Gastroesophageal sphincter (tissue), 4 donors: ENCODE results near the gene FBP1. TPM values are rescaled to one million over a fixed set of nuclear protein-coding genes. Genes with fewer than 3 reads are reported as not detected.

Experiments used
- ATAC-seq: fragments of 150-250 bp; one replicate; pipeline ENCODE4 v1.9.1; 2016; ENCODE audit warnings: mild to moderate bottlenecking, moderate library complexity
- H3K27ac ChIP-seq, 4 donors: fragments of 200-600 bp; sonication (generic) in 3 of 4; 1 replicate in 3 of 4; 2 replicates in 1 of 4; pipeline ENCODE4 v1.5.1; 2016 to 2019
- H3K27me3 ChIP-seq: fragments of 200-600 bp; sonication (generic); one replicate; pipeline ENCODE4 v1.5.1; 2019
- H3K36me3 ChIP-seq, 2 donors: fragments of 200-600 bp; sonication (generic); one replicate each; pipeline ENCODE4 v1.5.1; 2019; ENCODE audit warnings: control low read depth in 1 of 2
- H3K4me1 ChIP-seq, 3 donors: fragments of 200-600 bp; sonication (generic); 1 replicate in 2 of 3; 2 replicates in 1 of 3; pipeline ENCODE4 v1.5.1; 2016 to 2019; ENCODE audit warnings: control low read depth in 2 of 3
- H3K4me3 ChIP-seq, 2 donors: fragments of 200-600 bp; sonication (generic); one replicate each; pipeline ENCODE4 v1.5.1; 2019; ENCODE audit warnings: mild to moderate bottlenecking in 1 of 2, moderate library complexity in 1 of 2
- H3K9me3 ChIP-seq, 3 donors: fragments of 200-600 bp; sonication (generic); one replicate each; pipeline ENCODE4 v1.5.1; 2017 to 2019; ENCODE audit warnings: control low read depth in 2 of 3
- CTCF ChIP-seq, 4 experiments: fragments of 200-600 bp in 2 of 4; fragments of 450-650 bp in 2 of 4; sonication (generic) in 1 of 4; IDR thresholded peaks; one replicate each; pipeline ENCODE4 v1.5.1; 2017 to 2019; ENCODE audit warnings: antibody characterized with exemption in 4 of 4, mild to moderate bottlenecking in 2 of 4, moderate library complexity in 2 of 4
- EP300 ChIP-seq: sonication (generic); formaldehyde crosslinking; IDR thresholded peaks from one replicate; pipeline ENCODE4 v1.6.1; 2017; ENCODE audit warnings: antibody characterized with exemption, mild to moderate bottlenecking
- POLR2A ChIP-seq, 2 donors: fragments of 450-650 bp; IDR thresholded peaks; one replicate each; pipeline ENCODE4 v1.6.1; 2017; ENCODE audit warnings: antibody characterized with exemption in 2 of 2, mild to moderate bottlenecking in 2 of 2, moderate library complexity in 1 of 2
- POLR2AphosphoS5 ChIP-seq: sonication (generic); formaldehyde crosslinking; IDR thresholded peaks from one replicate; pipeline ENCODE4 v1.6.1; 2017; ENCODE audit warnings: antibody characterized with exemption
- WGBS, 2 donors: methylation state at CpG; one replicate each; pipeline ENCODE4 v1.1.5; 2018; ENCODE audit warnings: low coverage in 1 of 2; 5-methylcytosine and 5-hydroxymethylcytosine counted together
- total RNA-seq, 4 donors: library from RNA; depleted of rRNA; stranded (reverse); fragments of >200 nt; gene quantifications; one replicate each; pipeline ENCODE4 v1.1.0, GENCODE V29; 2016

The FBP1 gene
- total RNA-seq, 4 donors from 2014 or later, result 0.72 to 6.3 (median 2.3) TPM; not detected in 1

GRCh38 chr9:94680621-94681020, 41.3 kb upstream of the FBP1 start:
- Histone ChIP-seq H3K4me1 (peaks cover 0 to 13% (median 4%) of the 10 kb centered on the region in 3 donors), H3K27me3 (no peaks in the 10 kb centered on the region), H3K36me3 (no peaks in the 10 kb centered on the region), H3K4me3 (no peak overlapping the region), H3K9me3 (no peaks in the 10 kb centered on the region), H3K27ac (no peak overlapping the region)
- TF ChIP-seq POLR2AphosphoS5 (no peak), EP300 (no peak), POLR2A (IDR thresholded peaks at IDR 0.05) (no peak), CTCF (IDR thresholded peaks at IDR 0.05) (no peak)
- ATAC-seq, result no peak
- WGBS, 2 donors, result 51 to 62% methylated on average over 2 of the region's 2 CpGs

- no peak for TF ChIP-seq CTCF (IDR thresholded peaks at IDR 0.05)
- 67 to 100% methylated on average over 1 of the region's 1 CpG for WGBS, 2 donors
- Histone ChIP-seq H3K27ac (no peak overlapping the region), H3K27me3 (no peaks in the 10 kb centered on the region), H3K4me3 (no peak overlapping the region), H3K4me1 (peaks cover 0 to 19% (median 5%) of the 10 kb centered on the region in 3 donors), H3K9me3 (no peaks in the 10 kb centered on the region), H3K36me3 (no peaks in the 10 kb centered on the region)
- ATAC-seq, result no peak
These were observed 40.7 kb upstream of the FBP1 start for GRCh38 chr9:94680020-94680419.

GRCh38 chr9:94679587-94679986, 40.3 kb upstream of the FBP1 start:
- no peaks in the 10 kb centered on the region for H3K27me3 ChIP-seq
- TF ChIP-seq CTCF (IDR thresholded peaks at IDR 0.05) (no peak), EP300 (no peak), POLR2A (IDR thresholded peaks at IDR 0.05) (no peak), POLR2AphosphoS5 (no peak)
- 83 to 86% methylated on average over 8 of the region's 8 CpGs for WGBS, 2 donors
- H3K27ac ChIP-seq, result no peak overlapping the region
- ATAC-seq, result no peak
- peaks cover 0 to 24% (median 5%) of the 10 kb centered on the region in 3 donors for H3K4me1 ChIP-seq
- no peaks in the 10 kb centered on the region for H3K36me3 ChIP-seq
- no peaks in the 10 kb centered on the region for H3K9me3 ChIP-seq
- no peak overlapping the region for H3K4me3 ChIP-seq

GRCh38 chr9:94677929-94678328, 38.6 kb upstream of the FBP1 start:
- ATAC-seq, result no peak
- Histone ChIP-seq H3K27ac (no peak overlapping the region), H3K4me3 (no peak overlapping the region), H3K27me3 (no peaks in the 10 kb centered on the region), H3K9me3 (no peaks in the 10 kb centered on the region), H3K36me3 (no peaks in the 10 kb centered on the region), H3K4me1 (peaks cover 0 to 25% (median 5%) of the 10 kb centered on the region in 3 donors)
- WGBS, 2 donors, result 38 to 59% methylated on average over 3 to 4 of the region's 4 CpGs
- no peak for TF ChIP-seq EP300
- TF ChIP-seq POLR2AphosphoS5, result no peak
- no peak for TF ChIP-seq POLR2A (IDR thresholded peaks at IDR 0.05)
- no peak for TF ChIP-seq CTCF (IDR thresholded peaks at IDR 0.05)

- 73 to 97% methylated on average over 3 to 5 of the region's 9 CpGs for WGBS, 2 donors
- H3K9me3 ChIP-seq, result no peaks in the 10 kb centered on the region
- no peaks in the 10 kb centered on the region for H3K27me3 ChIP-seq
- no peak overlapping the region for H3K4me3 ChIP-seq
- H3K27ac ChIP-seq, result no peak overlapping the region
- TF ChIP-seq POLR2AphosphoS5 (no peak), POLR2A (IDR thresholded peaks at IDR 0.05) (no peak)
- H3K36me3 ChIP-seq, result no peaks in the 10 kb centered on the region
- H3K4me1 ChIP-seq, result peaks cover 0 to 20% (median 5%) of the 10 kb centered on the region in 3 donors
- ATAC-seq, result no peak
These were observed 37.3 kb upstream of the FBP1 start for GRCh38 chr9:94676446-94677131.
